ENCODE data around the gene KDM4B.
"Not testable (repeated sequence)": the region's sequence is repeated elsewhere in the genome, so short reads cannot be mapped to it uniquely, and the experiment has no call there.

KDM4B gene

DNA sequence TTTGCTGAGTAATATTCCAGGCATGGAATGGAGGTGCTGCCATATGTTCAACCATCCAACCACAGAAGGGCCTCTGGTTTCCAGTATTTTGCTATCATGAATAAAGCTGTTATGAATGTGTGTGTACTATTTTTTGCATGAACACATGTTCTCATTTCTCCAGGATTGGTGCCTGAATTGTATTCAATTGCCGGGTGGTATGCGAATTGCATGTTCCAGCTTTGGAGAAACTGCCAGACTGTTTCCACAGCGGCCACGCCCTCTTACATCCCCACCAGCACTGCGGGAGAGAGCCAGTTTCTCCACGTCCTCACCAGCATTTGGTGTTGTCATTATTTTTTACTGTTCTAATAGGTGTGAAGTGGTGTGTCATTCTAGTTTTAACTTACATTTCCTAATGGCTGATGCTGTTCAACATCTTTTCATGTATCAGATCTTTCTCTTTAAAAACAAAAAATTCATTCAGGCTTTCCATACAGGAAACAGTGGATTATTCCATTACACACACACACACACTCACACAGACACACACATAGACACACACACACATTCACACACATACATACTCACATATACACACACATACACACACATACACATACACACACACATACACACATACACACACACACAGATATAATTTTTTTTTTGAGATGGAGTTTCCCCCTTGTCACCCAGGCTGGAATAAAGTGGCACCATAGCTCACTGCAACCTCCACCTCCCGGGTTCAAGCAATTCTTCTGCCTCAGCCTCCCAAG lies 217.6 kb downstream of the KDM4B start:
- no peak for DNase-seq

DNA sequence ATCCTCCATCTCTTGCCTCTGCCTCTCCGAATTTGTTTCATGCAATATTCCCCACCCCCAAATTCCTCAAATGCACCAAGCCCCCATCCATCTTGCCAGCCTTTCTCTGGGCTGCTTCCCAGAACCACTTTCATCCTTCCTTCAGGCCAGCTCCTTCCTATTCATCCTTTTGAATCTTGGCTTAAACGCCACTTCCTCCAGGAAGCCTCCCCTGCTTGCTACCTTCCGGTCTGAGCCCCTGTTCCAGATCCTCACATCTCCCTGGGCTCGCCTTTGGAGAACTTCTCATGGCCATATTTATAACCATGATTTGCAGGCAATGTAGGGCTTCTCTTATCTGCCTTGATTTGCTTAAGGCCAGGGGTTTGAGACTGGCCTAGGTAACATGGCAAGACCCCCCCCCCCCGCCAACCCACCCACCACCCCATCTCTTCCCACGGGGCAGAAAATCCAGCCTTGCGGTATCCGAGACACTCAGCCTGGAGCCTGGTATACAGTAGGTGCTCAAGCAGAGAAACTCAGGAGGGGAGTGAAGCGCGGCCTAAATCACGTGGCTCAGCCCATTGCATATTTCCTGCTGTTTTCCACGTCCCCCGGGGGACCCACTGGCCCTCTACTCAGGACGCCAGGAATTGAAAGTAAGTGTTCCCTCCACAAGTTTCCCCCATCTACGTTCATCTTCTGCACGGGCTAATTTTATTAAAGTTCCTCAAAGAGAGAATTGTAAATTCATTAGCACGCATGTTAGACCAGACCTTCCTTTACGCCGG lies 219.8 kb downstream of the KDM4B start:
- DNase-seq = no peak

DNA sequence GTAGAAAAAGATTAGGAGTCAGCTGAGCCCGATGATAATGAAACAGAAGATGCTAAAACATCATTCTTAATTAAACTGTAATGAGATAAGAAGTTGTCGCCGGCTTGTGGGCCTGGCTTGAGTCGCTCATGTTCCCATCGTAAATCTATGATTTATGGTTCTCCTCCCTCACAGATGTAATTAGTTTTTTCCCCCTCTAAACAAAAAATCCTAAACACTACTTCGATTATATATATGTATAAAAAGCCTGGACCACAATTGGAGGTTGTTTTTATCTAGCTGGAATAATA lies 220.3 kb downstream of the KDM4B start:
- no peak for DNase-seq

DNA sequence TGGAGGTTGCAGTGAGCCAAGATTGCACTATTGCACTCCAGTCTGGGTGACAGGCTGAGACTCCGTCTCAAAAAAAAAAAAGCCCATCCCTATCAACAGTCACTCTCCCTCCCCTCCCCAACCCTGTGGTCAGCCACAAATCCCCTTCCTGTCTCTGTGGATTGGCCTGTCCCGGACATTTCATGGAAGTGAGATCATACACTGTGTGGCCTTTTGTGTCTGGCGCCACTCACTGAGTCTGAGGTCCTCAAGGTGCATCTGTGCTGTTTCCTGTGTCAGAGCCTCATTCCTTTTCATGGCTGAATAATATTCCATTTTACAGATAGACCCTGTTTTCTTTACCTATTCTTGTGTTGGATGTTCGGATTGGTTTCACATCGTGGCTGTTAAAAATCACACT lies 222.2 kb downstream of the KDM4B start:
- no peak for DNase-seq

DNA sequence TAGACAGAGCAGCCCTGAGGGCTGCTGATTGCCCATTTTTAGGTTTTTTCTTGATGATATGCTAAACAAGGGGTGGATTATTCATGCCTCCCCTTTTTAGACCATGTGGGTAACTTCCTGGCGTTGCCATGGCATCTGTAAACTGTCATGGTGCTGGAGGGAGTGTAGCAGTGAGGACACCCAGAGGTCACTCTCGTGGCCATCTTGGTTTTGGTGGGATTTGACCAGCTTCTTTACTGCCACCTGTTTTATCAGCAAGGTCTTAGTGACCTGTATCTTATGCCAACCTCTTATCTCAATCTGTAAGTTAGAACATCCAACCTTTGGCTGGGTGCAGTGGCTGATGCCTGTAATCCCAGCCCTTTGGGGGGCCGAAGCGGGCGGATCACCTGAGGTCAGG lies 223.7 kb downstream of the KDM4B start:
- no peak for DNase-seq

DNA sequence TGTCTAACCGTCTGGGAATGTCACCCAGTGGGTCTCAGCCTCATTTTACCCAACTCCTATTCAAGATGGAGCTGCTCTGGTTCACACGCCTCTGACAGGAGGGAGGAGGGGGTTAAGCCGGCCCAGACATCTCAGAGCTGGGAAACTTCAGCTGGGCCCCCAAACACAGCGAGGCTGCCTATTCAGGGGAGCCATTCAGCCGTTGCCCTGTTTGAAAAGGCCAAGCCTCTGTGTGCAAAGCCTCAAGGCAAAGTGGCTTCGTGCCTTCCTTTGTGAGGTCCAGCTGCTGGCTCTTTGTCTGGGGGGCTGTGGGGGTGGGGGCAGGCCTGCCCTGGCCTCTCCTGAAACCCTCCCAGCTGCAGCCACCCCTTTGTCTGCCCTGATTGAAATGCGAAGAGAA lies 224.3 kb downstream of the KDM4B start:
- DNase-seq = no peak

DNA sequence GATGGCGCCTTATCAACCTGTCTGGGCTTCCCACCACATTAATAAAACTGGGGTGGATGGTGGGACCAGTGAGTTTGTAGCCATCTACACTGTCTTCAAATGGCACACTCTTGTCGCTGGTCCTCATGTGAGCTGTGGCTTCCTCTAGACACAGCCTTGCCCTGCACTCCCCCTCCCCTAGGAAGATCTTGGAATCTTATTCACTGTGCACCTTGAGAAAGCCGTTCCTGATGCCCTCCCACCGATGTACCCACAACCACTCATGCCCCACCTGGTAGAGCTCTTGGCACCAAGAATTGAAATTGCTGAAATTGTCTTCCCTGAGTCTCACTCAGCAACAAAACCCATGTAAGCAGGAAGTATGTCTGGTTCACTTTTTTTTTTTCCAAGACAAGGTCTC lies 225.7 kb downstream of the KDM4B start:
- DNase-seq = no peak

DNA sequence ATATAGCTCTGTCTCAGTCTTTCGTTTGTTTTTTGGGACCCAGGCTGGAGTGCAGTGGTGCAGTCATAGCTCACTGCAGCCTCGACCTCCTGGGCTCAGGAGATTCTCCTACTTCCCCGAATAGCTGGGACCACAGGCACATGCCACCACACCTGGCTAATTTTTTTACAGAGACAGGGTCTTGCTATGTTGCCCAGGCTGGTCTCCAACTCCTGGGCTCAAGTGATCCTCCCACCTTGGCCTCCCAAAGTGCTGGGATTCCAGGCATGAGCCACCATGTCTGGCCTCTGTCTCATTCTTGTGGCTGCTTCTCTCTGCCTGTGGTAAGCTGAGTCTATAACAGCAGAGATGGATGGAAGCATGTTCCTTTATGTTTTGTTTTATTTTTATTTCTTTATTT lies 226.7 kb downstream of the KDM4B start:
- DNase-seq = not testable (repeated sequence)

DNA sequence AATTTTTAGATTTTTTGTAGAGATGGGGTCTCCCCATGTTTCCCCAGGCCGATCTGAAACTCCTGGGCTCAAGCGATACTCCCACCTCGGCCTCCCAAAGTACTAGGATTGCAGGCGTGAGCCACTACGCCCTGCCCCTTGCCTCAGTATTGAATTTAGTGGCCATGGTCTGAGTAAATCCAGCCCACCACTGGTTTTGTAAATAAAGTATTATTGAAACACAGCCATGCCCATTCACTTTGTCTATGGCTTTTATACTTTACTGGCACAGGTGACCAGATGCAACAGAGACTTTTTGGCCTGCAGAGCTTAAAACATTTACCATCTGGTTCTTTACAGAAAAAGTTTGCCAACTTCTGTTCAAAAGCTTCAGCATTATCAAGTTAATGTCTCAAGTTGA lies 227.9 kb downstream of the KDM4B start:
- DNase-seq = no peak

DNA sequence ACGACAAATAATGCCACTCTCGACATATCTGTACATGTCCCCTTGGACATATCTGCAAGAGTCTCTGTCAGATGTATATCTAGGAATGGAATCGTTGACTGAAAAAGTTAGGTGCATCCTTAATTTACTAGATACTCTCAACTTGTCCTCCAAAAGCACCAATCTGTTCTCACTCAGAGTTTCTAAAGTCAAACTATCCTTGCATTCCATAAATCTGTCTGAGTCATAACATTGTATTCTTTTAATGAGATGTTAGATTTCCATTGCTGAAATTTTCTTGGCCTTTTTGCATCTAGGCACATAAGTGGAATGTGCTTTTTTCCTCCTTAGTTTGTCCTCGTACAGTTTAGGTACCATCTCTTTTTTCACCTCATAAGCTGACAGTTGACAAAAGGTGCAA lies 231.9 kb downstream of the KDM4B start:
- no peak for DNase-seq

DNA sequence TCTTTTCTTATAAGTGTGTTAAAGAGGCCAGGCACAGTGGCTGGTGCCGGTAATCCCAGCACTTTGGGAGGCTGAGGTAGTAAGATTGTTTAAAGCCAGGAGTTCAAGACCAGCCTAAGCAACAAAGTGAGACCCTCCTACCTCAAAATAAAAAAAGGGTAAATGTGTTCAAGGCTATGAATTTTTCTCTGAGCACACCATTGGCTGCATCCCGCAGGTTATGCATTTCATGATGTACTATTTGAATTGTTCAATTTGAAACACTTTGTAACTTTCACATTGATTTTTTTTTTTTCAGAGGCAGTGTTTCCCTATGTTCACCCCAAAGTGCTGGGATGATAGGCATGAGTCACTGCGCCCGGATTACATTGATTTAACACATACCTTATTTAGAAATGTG lies 233.6 kb downstream of the KDM4B start:
- no peak for DNase-seq
